Right forelimb (tissue), 1 donor: ENCODE data around the gene HDAC10.
A peak's percentile ranks its signal among the peaks of the same experiment; 100 is the strongest.

Source experiments
- DNase-seq: peaks from one replicate; pipeline ENCODE4 v3.0.0-alpha.2; 2018

Gene HDAC10

GRCh38 chr22:50233223-50233622 is 17.8 kb downstream of the HDAC10 start:
- DNase-seq = no peak

GRCh38 chr22:50232481-50233151 is 18.4 kb downstream of the HDAC10 start:
- DNase-seq = no peak

- DNase-seq = no peak
Measured at GRCh38 chr22:50229370-50229769, 21.7 kb downstream of the HDAC10 start.

- DNase-seq = no peak
Measured at GRCh38 chr22:50228366-50228765, 22.7 kb downstream of the HDAC10 start.

GRCh38 chr22:50227579-50228215 is 23.4 kb downstream of the HDAC10 start:
- DNase-seq = no peak

- no peak for DNase-seq
Measured at GRCh38 chr22:50226875-50227165, 24.2 kb downstream of the HDAC10 start.

GRCh38 chr22:50226063-50226874 is 24.8 kb downstream of the HDAC10 start:
- DNase-seq = no peak

- no peak for DNase-seq
Measured at GRCh38 chr22:50225200-50225969, 25.7 kb downstream of the HDAC10 start.

- DNase-seq = no peak
Measured at GRCh38 chr22:50224071-50224470, 27.0 kb downstream of the HDAC10 start.

GRCh38 chr22:50222508-50222907 is 28.6 kb downstream of the HDAC10 start:
- no peak for DNase-seq

- no peak for DNase-seq
Measured at GRCh38 chr22:50221410-50222300, 29.4 kb downstream of the HDAC10 start.

GRCh38 chr22:50220603-50221409 is 30.3 kb downstream of the HDAC10 start:
- DNase-seq = no peak

GRCh38 chr22:50219800-50220602 is 31.1 kb downstream of the HDAC10 start:
- no peak for DNase-seq

GRCh38 chr22:50218996-50219727 is 31.9 kb downstream of the HDAC10 start:
- peak; percentile 80 for DNase-seq

GRCh38 chr22:50218153-50218995 is 32.7 kb downstream of the HDAC10 start:
- DNase-seq = no peak

GRCh38 chr22:50217543-50218152 is 33.4 kb downstream of the HDAC10 start:
- DNase-seq = no peak

- no peak for DNase-seq
Measured at GRCh38 chr22:50216684-50217520, 34.2 kb downstream of the HDAC10 start.
